HL-60 (cell line): Measurements from ENCODE around the gene CRTC3.

Experiments used
- CTCF ChIP-seq: IDR thresholded peaks from one replicate; pipeline ENCODE4 v1.5.1; 2011; ENCODE audit warnings: low read length, control low read depth, inconsistent platforms; ENCODE audit not compliant: insufficient read depth
- POLR2AphosphoS5 ChIP-seq: IDR thresholded peaks from 2 replicates; pipeline ENCODE4 v1.6.1; 2012; ENCODE audit warnings: low read depth

- TF ChIP-seq CTCF (no peak), POLR2AphosphoS5 (no peak)
Observed at GRCh38 chr15:90683371-90683770, 153.6 kb downstream of the CRTC3 start.
